ENCODE results near the gene PPT2.
"Not testable (repeated sequence)": the region's sequence is repeated elsewhere in the genome, so short reads cannot be mapped to it uniquely, and the experiment has no call there.

DNA sequence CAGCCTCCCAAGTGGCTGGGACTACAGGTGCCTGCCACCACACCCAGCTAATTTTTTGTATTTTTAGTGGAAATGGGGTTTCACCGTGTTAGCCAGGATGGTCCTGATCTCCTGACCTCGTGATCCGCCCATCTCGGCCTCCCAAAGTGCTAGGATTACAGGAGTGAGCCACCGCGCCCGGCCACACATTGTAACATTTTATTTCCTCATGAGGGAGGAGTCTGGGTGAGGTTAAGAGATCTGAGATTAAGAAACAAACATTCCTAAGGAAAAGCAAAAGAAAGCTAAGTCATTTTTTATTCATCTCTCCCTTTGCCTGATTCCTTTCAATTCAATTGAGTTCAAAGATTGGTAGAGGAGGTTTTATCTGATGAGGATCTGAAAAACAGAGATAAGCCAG, 9.7 kb upstream of the PPT2 start:
- TF ChIP-seq, protein P1, sequence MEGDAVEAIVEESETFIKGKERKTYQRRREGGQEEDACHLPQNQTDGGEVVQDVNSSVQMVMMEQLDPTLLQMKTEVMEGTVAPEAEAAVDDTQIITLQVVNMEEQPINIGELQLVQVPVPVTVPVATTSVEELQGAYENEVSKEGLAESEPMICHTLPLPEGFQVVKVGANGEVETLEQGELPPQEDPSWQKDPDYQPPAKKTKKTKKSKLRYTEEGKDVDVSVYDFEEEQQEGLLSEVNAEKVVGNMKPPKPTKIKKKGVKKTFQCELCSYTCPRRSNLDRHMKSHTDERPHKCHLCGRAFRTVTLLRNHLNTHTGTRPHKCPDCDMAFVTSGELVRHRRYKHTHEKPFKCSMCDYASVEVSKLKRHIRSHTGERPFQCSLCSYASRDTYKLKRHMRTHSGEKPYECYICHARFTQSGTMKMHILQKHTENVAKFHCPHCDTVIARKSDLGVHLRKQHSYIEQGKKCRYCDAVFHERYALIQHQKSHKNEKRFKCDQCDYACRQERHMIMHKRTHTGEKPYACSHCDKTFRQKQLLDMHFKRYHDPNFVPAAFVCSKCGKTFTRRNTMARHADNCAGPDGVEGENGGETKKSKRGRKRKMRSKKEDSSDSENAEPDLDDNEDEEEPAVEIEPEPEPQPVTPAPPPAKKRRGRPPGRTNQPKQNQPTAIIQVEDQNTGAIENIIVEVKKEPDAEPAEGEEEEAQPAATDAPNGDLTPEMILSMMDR (IDR thresholded peaks at IDR 0.05): not testable (repeated sequence)
- TF ChIP-seq EP300 (IDR thresholded peaks at IDR 0.05): not testable (repeated sequence)

Measured in gastroesophageal sphincter (tissue), 3 donors.